Neural cell (in vitro differentiated cells): Measurements from ENCODE around the gene FIGNL2.
A peak's percentile ranks its signal among the peaks of the same experiment; 100 is the strongest.

Experiments
- EP300 ChIP-seq: fragments of 450-650 bp; conservative IDR thresholded peaks from 2 replicates; pipeline ENCODE4 v1.6.1; 2014; ENCODE audit warnings: antibody characterized with exemption, mild to moderate bottlenecking, moderate library complexity; ENCODE audit not compliant: poor library complexity, severe bottlenecking
- EZH2 ChIP-seq: fragments of 200-600, 300-800 bp; shearing (Covaris generic), sonication (generic); IDR thresholded peaks from 2 replicates; pipeline ENCODE4 v1.6.1; 2014; ENCODE audit warnings: antibody characterized with exemption, low read length, borderline replicate concordance, mild to moderate bottlenecking; ENCODE audit not compliant: insufficient read depth, poor library complexity, severe bottlenecking
- MXI1 ChIP-seq: fragments of 450-650 bp; conservative IDR thresholded peaks from 2 replicates; pipeline ENCODE4 v1.6.1; 2014; ENCODE audit warnings: antibody characterized with exemption, mild to moderate bottlenecking; ENCODE audit not compliant: poor library complexity, severe bottlenecking
- POLR2AphosphoS5 ChIP-seq: IDR thresholded peaks from 2 replicates; pipeline ENCODE4 v1.6.1; 2012
- RAD21 ChIP-seq: fragments of 450-650 bp; conservative IDR thresholded peaks from 2 replicates; pipeline ENCODE4 v1.6.1; 2014; ENCODE audit warnings: antibody characterized with exemption, mild to moderate bottlenecking, moderate library complexity
- REST ChIP-seq: IDR thresholded peaks from 2 replicates; pipeline ENCODE4 v1.6.1; 2012; ENCODE audit warnings: borderline replicate concordance
- SMC3 ChIP-seq: fragments of 450-650 bp; conservative IDR thresholded peaks from 2 replicates; pipeline ENCODE4 v1.6.1; 2014; ENCODE audit warnings: antibody characterized with exemption, mild to moderate bottlenecking, moderate library complexity; ENCODE audit not compliant: poor library complexity
- TAF1 ChIP-seq: IDR thresholded peaks from 2 replicates; pipeline ENCODE4 v1.6.1; 2012; ENCODE audit warnings: low read depth
- TF ChIP-seq, protein P1 (sequence below): fragments of 450-650 bp; IDR thresholded peaks from 2 replicates; pipeline ENCODE4 v1.5.1; 2014; ENCODE audit warnings: antibody characterized with exemption, mild to moderate bottlenecking, moderate library complexity; ENCODE audit not compliant: poor library complexity, severe bottlenecking

GRCh38 chr12:51863933-51864832, 15.7 kb upstream of the FIGNL2 start:
- TF ChIP-seq, protein P1, sequence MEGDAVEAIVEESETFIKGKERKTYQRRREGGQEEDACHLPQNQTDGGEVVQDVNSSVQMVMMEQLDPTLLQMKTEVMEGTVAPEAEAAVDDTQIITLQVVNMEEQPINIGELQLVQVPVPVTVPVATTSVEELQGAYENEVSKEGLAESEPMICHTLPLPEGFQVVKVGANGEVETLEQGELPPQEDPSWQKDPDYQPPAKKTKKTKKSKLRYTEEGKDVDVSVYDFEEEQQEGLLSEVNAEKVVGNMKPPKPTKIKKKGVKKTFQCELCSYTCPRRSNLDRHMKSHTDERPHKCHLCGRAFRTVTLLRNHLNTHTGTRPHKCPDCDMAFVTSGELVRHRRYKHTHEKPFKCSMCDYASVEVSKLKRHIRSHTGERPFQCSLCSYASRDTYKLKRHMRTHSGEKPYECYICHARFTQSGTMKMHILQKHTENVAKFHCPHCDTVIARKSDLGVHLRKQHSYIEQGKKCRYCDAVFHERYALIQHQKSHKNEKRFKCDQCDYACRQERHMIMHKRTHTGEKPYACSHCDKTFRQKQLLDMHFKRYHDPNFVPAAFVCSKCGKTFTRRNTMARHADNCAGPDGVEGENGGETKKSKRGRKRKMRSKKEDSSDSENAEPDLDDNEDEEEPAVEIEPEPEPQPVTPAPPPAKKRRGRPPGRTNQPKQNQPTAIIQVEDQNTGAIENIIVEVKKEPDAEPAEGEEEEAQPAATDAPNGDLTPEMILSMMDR = no peak
- TF ChIP-seq REST = peak; percentile 36
- TF ChIP-seq EZH2 = no peak
- no peak for TF ChIP-seq EP300
- TF ChIP-seq TAF1 = no peak
- no peak for TF ChIP-seq RAD21
- no peak for TF ChIP-seq MXI1
- TF ChIP-seq SMC3 = no peak
- TF ChIP-seq POLR2AphosphoS5 = peak; percentile 62
